T1000 (cell line): ENCODE measurements around the gene CDK18.

Source experiments
- DNase-seq: peaks from one replicate; lab custom pipeline; 2025; ENCODE audit warnings: mixed read lengths; lab: John Stamatoyannopoulos, UW

The CDK18 gene

GRCh38 chr1:205505076-205505729 lies 734 bp downstream of the CDK18 start:
- no peak for DNase-seq

GRCh38 chr1:205505791-205506190 lies 1.3 kb downstream of the CDK18 start:
- DNase-seq = no peak

- no peak for DNase-seq
Measured at GRCh38 chr1:205506409-205507200, 2.1 kb downstream of the CDK18 start.

- DNase-seq = no peak
Measured at GRCh38 chr1:205508227-205508714, 3.8 kb downstream of the CDK18 start.

GRCh38 chr1:205510308-205510950 lies 6.0 kb downstream of the CDK18 start:
- DNase-seq = no peak

- DNase-seq = no peak
Measured at GRCh38 chr1:205510951-205511330, 6.5 kb downstream of the CDK18 start.

- no peak for DNase-seq
Measured at GRCh38 chr1:205512059-205513045, 7.9 kb downstream of the CDK18 start.

GRCh38 chr1:205513774-205514173 lies 9.3 kb downstream of the CDK18 start:
- DNase-seq = no peak

GRCh38 chr1:205514211-205515142 lies 10.0 kb downstream of the CDK18 start:
- no peak for DNase-seq

- no peak for DNase-seq
Measured at GRCh38 chr1:205515781-205516253, 11.3 kb downstream of the CDK18 start.

GRCh38 chr1:205516362-205516761 lies 11.9 kb downstream of the CDK18 start:
- DNase-seq = no peak

- no peak for DNase-seq
Measured at GRCh38 chr1:205517288-205517687, 12.8 kb downstream of the CDK18 start.

- DNase-seq = no peak
Measured at GRCh38 chr1:205517763-205518162, 13.3 kb downstream of the CDK18 start.

- no peak for DNase-seq
Measured at GRCh38 chr1:205518661-205519540, 14.4 kb downstream of the CDK18 start.

- DNase-seq = no peak
Measured at GRCh38 chr1:205519541-205520131, 15.2 kb downstream of the CDK18 start.

- no peak for DNase-seq
Measured at GRCh38 chr1:205520709-205521108, 16.2 kb downstream of the CDK18 start.

- no peak for DNase-seq
Measured at GRCh38 chr1:205521686-205522085, 17.2 kb downstream of the CDK18 start.

- no peak for DNase-seq
Measured at GRCh38 chr1:205522692-205523091, 18.2 kb downstream of the CDK18 start.
